Lower leg skin (tissue), 4 donors: ENCODE results near the gene NEK3. TPM values are rescaled to one million over a fixed set of nuclear protein-coding genes. Genes with fewer than 3 reads are reported as not detected.

ENCODE experiments used
- DNase-seq, 2 donors: peaks; one replicate each; pipeline ENCODE4 v3.0.0-alpha.2; 2019; ENCODE audit warnings: low spot score in 2 of 2
- H3K4me3 ChIP-seq: fragments of 200-600 bp; sonication (generic); 2 replicates; pipeline ENCODE4 v1.5.1; 2017; ENCODE audit warnings: mild to moderate bottlenecking, low read depth; ENCODE audit not compliant: poor library complexity, severe bottlenecking
- POLR2A ChIP-seq, 2 donors: fragments of 450-650 bp; IDR thresholded peaks; one replicate each; pipeline ENCODE4 v1.6.1; 2016 to 2017; ENCODE audit warnings: antibody characterized with exemption in 2 of 2, mild to moderate bottlenecking in 1 of 2, moderate library complexity in 1 of 2
- WGBS, 2 donors: methylation state at CpG; one replicate each; pipeline ENCODE4 v1.1.5; 2018; 5-methylcytosine and 5-hydroxymethylcytosine counted together
- intact Hi-C: fragments of 100-400 bp; cut with DNase I; formaldehyde crosslinking; loops from one replicate; pipeline ENCODE4 v1.15.0; 2023; ENCODE audit warnings: low total_unique reads
- total RNA-seq, 4 donors: library from RNA; depleted of rRNA; stranded (reverse); fragments of >200 nt; gene quantifications; one replicate each; pipeline ENCODE4 v1.1.0, GENCODE V29; 2016
- TF ChIP-seq, protein P1 (sequence below), 3 donors: fragments of 450-650 bp; IDR thresholded peaks; one replicate each; pipeline ENCODE4 v1.5.1; 2016; ENCODE audit warnings: antibody characterized with exemption in 3 of 3, mild to moderate bottlenecking in 3 of 3, moderate library complexity in 2 of 3

The NEK3 gene
- total RNA-seq, 4 donors from 2014 or later: 8.5 to 16.6 (median 9.9) TPM

DNA sequence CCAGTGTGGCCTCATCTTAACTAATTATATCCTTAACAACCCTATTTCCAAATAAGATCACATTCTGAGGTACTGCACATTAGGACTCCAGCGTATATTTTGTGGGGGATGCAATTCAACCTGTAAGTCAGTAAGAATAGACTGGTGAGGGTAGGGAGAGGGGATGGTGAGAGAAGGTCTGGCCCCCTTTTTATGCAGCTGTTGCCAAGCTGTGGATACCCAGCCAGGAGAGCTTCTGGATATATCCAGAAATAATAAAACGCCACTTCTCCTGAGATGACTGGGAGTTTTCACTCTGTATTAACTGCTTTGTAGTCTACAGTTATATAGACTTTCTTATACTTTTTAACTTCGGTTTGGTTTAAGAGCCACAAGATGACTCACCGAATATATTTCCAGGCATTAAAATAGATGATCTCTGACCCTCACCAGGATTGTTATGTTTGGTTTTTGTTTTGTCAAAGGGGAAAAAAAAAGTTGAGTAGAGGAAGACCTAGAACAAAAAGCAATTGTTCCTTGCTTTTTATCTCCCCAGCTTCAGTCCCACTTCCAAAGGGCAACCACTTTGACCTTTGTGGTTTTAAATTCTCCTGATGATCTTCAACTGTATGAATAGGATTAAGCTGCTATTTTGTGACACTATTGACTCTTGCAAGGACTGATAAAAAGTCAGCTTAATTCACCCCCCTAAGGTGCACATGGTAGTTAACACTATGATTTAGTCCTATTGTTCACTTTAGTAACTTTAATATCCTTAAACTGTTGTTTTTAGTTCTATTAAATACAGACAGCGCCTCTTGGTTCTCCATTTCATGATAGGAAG is 3.1 kb upstream of the NEK3 start:
- intact Hi-C loops: no loop called here
- DNase-seq: no peak
- 61 to 66% methylated on average over 5 of the region's 5 CpGs for WGBS, 2 donors
- H3K4me3 ChIP-seq: no peak overlapping the region
- TF ChIP-seq POLR2A (IDR thresholded peaks at IDR 0.05): no peak
- TF ChIP-seq, protein P1, sequence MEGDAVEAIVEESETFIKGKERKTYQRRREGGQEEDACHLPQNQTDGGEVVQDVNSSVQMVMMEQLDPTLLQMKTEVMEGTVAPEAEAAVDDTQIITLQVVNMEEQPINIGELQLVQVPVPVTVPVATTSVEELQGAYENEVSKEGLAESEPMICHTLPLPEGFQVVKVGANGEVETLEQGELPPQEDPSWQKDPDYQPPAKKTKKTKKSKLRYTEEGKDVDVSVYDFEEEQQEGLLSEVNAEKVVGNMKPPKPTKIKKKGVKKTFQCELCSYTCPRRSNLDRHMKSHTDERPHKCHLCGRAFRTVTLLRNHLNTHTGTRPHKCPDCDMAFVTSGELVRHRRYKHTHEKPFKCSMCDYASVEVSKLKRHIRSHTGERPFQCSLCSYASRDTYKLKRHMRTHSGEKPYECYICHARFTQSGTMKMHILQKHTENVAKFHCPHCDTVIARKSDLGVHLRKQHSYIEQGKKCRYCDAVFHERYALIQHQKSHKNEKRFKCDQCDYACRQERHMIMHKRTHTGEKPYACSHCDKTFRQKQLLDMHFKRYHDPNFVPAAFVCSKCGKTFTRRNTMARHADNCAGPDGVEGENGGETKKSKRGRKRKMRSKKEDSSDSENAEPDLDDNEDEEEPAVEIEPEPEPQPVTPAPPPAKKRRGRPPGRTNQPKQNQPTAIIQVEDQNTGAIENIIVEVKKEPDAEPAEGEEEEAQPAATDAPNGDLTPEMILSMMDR (IDR thresholded peaks at IDR 0.05): no peak

GRCh38 chr13:52161181-52161646 is 1.8 kb upstream of the NEK3 start:
- no peak for DNase-seq
- TF ChIP-seq, protein P1 (IDR thresholded peaks at IDR 0.05): no peak
- no peak for TF ChIP-seq POLR2A (IDR thresholded peaks at IDR 0.05)

GRCh38 chr13:52160506-52160905 is 1.1 kb upstream of the NEK3 start:
- TF ChIP-seq, protein P1 (IDR thresholded peaks at IDR 0.05): no peak
- no peak for TF ChIP-seq POLR2A (IDR thresholded peaks at IDR 0.05)
- H3K4me3 ChIP-seq: no peak overlapping the region
- intact Hi-C loops: no loop called here
- WGBS, 2 donors: 83 to 87% methylated on average over 6 of the region's 6 CpGs
- DNase-seq: no peak

More at GRCh38 chr13:52161181-52161646, 1.8 kb upstream of the NEK3 start:
- no peak overlapping the region for H3K4me3 ChIP-seq
- intact Hi-C loops: no loop called here
- WGBS, 2 donors: 80 to 88% methylated on average over 3 of the region's 3 CpGs

DNA sequence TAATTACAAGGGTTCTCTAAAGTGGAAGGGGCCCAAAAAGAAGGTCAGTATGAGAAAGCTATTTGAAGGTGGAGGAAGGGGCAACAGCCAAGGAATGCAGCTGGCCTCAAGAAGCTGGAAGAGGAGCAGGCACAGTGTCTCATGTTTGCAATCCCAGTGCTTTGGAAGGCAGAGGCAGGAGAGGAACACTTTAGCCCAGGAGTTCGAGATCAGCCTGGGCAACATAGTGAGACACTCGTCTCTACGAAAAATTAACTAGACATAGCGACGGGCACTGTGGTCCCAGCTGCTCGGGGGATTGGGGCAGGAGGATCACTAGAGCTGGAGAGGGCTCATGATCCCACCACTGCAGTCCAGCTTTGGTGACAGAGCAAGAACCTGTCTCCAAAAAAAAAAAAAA is 656 bp upstream of the NEK3 start:
- no peak for DNase-seq
- intact Hi-C loops: no loop called here
- 87 to 94% methylated on average over 6 of the region's 6 CpGs for WGBS, 2 donors
- no peak overlapping the region for H3K4me3 ChIP-seq
- TF ChIP-seq, protein P1 (IDR thresholded peaks at IDR 0.05): no peak
- no peak for TF ChIP-seq POLR2A (IDR thresholded peaks at IDR 0.05)

DNA sequence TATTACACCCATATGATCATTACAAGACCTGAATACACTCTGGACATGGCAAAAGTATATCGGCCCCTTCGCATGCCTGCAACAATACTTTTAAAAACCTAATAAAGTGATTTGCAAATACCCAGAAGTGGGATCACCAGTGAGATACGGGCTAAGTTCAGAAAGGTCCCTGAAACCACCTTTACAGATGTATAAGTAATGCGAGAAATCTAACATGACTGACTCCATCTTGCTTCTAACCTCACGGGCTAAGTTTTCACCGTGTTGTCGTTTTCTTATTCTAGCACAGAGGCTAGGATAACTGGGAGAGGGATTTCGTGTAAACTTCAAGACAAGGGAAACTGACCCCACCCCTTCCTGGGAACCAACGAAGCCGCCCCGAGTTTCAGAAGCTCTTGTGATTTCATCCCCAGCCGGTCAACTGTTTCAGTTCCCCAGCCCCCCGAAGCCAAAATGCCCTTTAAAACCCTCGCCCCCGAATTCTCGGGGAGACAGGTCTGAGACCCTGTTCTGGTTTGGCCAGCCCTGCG is 703 bp downstream of the NEK3 start:
- TF ChIP-seq, protein P1 (IDR thresholded peaks at IDR 0.05): no peak
- TF ChIP-seq POLR2A (IDR thresholded peaks at IDR 0.05): no peak
- 9 to 12% methylated on average over 17 of the region's 17 CpGs for WGBS, 2 donors
- intact Hi-C loops: no loop called here
- H3K4me3 ChIP-seq: peak overlapping the region; percentile 95
- peak; percentile 44 to 88 for DNase-seq
